Natural killer cell treated with Interleukin-12 subunit alpha and Interleukin-12 subunit beta and Interleukin-15 and Interleukin-18, amount 100 ng/mL, for 72 hours (primary cell): Measurements from ENCODE around the gene GLIPR1L1. TPM values are rescaled to one million over a fixed set of nuclear protein-coding genes. Genes with fewer than 3 reads are reported as not detected.
"Not testable (repeated sequence)": the region's sequence is repeated elsewhere in the genome, so short reads cannot be mapped to it uniquely, and the experiment has no call there.

ENCODE experiments used
- ATAC-seq, 2 donors: fragments of 150-1000 bp; cut with Tn5 transposase in 1 of 2; sonication (Bioruptor Pico), chemical (Tn5 transposase) in 1 of 2; 2 replicates each; pipeline ENCODE4 v1.10.0; 2021
- DNase-seq: peaks from one replicate; pipeline ENCODE4 v3.0.0; 2022; ENCODE audit warnings: low spot score
- H3K27ac Mint-ChIP-seq, 2 donors: 1 replicate in 1 of 2; 2 replicates in 1 of 2; pipeline ENCODE4 v1.8.0; 2022; ENCODE audit warnings: mixed read lengths in 2 of 2, mild to moderate bottlenecking in 1 of 2, moderate library complexity in 1 of 2
- H3K27me3 Mint-ChIP-seq, 2 donors: 1 replicate in 1 of 2; 2 replicates in 1 of 2; pipeline ENCODE4 v1.8.0; 2022; ENCODE audit warnings: mixed read lengths in 2 of 2
- H3K36me3 Mint-ChIP-seq: one replicate; pipeline ENCODE4 v1.8.0; 2022; ENCODE audit warnings: mixed read lengths
- H3K4me1 Mint-ChIP-seq, 2 donors: 1 replicate in 1 of 2; 2 replicates in 1 of 2; pipeline ENCODE4 v1.8.0; 2022; ENCODE audit warnings: low read depth in 2 of 2, mixed read lengths in 2 of 2, mild to moderate bottlenecking in 1 of 2
- H3K4me3 Mint-ChIP-seq: one replicate; pipeline ENCODE4 v1.8.0; 2022; ENCODE audit warnings: mixed read lengths
- H3K9me3 Mint-ChIP-seq: 2 replicates; pipeline ENCODE4 v1.8.0; 2022; ENCODE audit warnings: mixed read lengths
- total RNA-seq, 2 donors: library from RNA; stranded (reverse); gene quantifications; one replicate each; pipeline ENCODE4 v1.2.3, GENCODE V29; 2022

GLIPR1L1 gene
- total RNA-seq, 2 donors from 2014 or later, result not detected

DNA sequence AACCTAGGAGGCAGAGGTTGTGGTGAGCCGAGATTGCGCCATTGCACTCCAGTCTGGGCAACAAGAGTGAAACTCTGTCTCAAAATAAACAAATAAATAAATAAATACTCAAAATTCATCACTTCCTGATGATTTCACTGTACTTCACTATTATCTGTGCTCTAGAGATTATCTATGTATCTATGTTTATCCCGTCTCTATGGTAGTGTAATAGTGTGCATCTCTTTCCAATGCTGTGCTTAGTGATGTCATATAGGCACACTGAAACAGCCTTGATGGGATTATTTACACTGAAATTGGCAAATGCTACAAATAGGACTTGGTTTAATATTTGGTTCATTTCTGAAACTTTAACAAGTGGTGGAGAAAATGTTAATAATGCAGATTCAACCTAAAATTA, 10.8 kb upstream of the GLIPR1L1 start:
- Mint-ChIP-seq H3K9me3 (no peaks in the 10 kb centered on the region), H3K27ac (no peak overlapping the region), H3K4me1 (no peaks in the 10 kb centered on the region), H3K36me3 (no peaks in the 10 kb centered on the region), H3K27me3 (peaks cover under 1 to 4% of the 10 kb centered on the region in 2 donors), H3K4me3 (no peak overlapping the region)
- ATAC-seq (no peak), DNase-seq (no peak)

- peaks cover 5 to 10% of the 10 kb centered on the region in 2 donors for H3K4me1 Mint-ChIP-seq
- peaks cover 0 to 4% of the 10 kb centered on the region in 2 donors for H3K27me3 Mint-ChIP-seq
- no peak for DNase-seq
- no peak overlapping the region for H3K27ac Mint-ChIP-seq
- no peak overlapping the region for H3K4me3 Mint-ChIP-seq
- H3K9me3 Mint-ChIP-seq, result no peaks in the 10 kb centered on the region
- no peaks in the 10 kb centered on the region for H3K36me3 Mint-ChIP-seq
- ATAC-seq, result no peak
Observed at GRCh38 chr12:75327642-75328041, 6.8 kb upstream of the GLIPR1L1 start.

DNA sequence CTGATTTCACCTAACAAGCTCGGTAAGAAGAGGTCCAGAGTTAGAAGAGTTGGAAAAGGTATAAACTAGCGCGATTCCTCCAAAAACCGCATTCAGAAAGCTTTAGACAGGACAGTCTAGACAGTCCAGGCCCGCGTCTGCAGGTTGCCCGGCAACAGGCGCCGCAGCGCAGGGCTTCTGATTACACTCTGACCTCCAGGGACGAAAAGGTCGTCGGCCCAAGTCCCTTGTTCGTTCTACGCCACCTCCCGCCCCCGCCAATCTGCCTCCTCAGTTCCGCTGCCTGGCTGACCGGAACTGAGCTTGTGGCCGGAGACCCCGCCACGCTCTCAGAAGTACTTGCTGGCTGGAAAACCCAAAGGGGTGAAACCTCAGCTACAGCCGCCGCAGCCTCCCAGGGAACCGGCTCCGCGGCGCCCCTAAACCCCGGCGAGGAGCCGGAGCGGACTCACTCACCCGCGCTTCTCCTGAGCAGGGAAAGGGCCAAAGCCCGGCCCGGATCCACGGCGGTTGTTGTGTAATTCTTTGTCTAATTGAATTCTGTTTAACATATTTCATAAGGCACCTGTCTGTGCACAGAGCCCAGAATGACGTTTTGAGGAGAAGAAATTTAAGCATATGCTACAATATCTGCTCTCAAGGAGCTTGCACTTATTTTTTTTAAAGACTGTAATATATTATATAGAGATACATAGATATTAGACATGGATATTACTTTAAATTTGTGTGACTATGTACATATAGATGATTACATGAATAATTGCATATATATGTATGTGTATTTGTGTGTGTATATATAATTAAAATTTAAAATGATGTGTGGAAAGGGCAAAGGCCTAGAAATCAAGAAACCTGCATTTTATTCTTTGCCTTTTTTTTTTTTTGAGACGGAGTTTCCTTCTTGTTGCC, 4.3 kb upstream of the GLIPR1L1 start, which contains the start of gene CAPS2:
Gene CAPS2 (minus strand): TSS at position 407 of the 909 bp plus-strand sequence. CDS start 3,826 bp downstream, outside the sequence.
- Mint-ChIP-seq H3K9me3 (no peaks in the 10 kb centered on the region), H3K27ac (peak within 1 kb of the TSS; percentile 41 to 56), H3K36me3 (no peaks in the 10 kb centered on the region), H3K4me1 (peaks cover 15 to 23% of the 10 kb centered on the region in 2 donors), H3K4me3 (peak within 1 kb of the TSS; percentile 78), H3K27me3 (peaks cover 2 to 7% of the 10 kb centered on the region in 2 donors)
- peak; percentile 86 to 92 for ATAC-seq
- DNase-seq, result peak; percentile 87

DNA sequence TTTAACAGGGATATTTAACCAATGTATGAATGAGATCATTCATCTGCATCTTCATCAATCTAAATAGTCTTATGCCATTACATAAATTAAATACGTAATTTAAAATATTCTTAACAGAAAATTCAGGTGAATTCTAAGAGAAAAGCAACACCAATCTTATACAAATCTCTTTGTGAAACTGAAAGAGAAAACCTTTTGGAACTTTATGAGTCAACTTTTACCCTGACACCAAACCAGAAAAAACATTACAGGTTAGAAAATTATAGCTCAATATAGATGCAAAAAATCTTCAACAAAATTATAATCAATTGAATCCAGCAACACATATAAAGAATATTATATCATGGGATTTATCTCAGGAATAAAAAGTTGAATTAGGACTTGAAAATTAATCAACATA, 3.4 kb downstream of the GLIPR1L1 start:
- no peaks in the 10 kb centered on the region for H3K9me3 Mint-ChIP-seq
- no peak overlapping the region for H3K4me3 Mint-ChIP-seq
- peaks cover 13 to 19% of the 10 kb centered on the region in 2 donors for H3K4me1 Mint-ChIP-seq
- DNase-seq, result no peak
- no peak overlapping the region for H3K27ac Mint-ChIP-seq
- H3K27me3 Mint-ChIP-seq, result peaks cover 6 to 15% of the 10 kb centered on the region in 2 donors
- H3K36me3 Mint-ChIP-seq, result no peaks in the 10 kb centered on the region
- ATAC-seq, result no peak

- Mint-ChIP-seq H3K4me1 (peaks cover 5 to 7% of the 10 kb centered on the region in 2 donors), H3K9me3 (no peaks in the 10 kb centered on the region), H3K36me3 (no peaks in the 10 kb centered on the region), H3K4me3 (no peak overlapping the region), H3K27ac (no peak overlapping the region), H3K27me3 (peaks cover 0 to 7% of the 10 kb centered on the region in 2 donors)
- no peak for DNase-seq
- no peak for ATAC-seq
Observed at GRCh38 chr12:75341873-75342272, 7.4 kb downstream of the GLIPR1L1 start.

GRCh38 chr12:75345531-75345930, 11.1 kb downstream of the GLIPR1L1 start:
- no peaks in the 10 kb centered on the region for H3K36me3 Mint-ChIP-seq
- ATAC-seq, result no peak
- no peak for DNase-seq
- peaks cover 0 to 4% of the 10 kb centered on the region in 2 donors for H3K27me3 Mint-ChIP-seq
- H3K4me3 Mint-ChIP-seq, result no peak overlapping the region
- H3K27ac Mint-ChIP-seq, result no peak overlapping the region
- peaks cover 0 to 6% of the 10 kb centered on the region in 2 donors for H3K4me1 Mint-ChIP-seq
- no peaks in the 10 kb centered on the region for H3K9me3 Mint-ChIP-seq

DNA sequence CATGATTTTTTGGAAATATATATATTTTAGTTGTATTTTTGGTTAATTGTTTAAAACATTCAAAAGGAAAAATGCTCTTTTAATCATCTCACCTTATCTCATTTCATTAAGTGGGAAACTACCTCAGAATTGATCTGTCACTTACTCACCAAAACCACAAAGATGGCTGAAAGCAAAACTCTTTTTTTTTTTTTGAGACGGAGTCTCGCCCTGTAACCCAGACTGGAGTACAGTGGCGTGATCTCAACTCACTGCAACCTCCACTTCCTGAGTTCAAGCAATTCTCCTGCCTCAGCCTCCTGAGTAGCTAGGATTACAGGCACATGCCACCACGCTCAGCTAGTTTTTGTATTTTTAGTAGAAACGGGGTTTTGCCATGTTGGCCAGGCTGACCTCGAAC, 11.7 kb downstream of the GLIPR1L1 start:
- H3K9me3 Mint-ChIP-seq, H3K4me3 Mint-ChIP-seq, H3K27ac Mint-ChIP-seq, H3K27me3 Mint-ChIP-seq, H3K36me3 Mint-ChIP-seq, H3K4me1 Mint-ChIP-seq, DNase-seq: not testable (repeated sequence)
- ATAC-seq, result peak; percentile 77 to 78

- peaks cover 28% of the 10 kb centered on the region for H3K36me3 Mint-ChIP-seq
- no peak for DNase-seq
- H3K4me3 Mint-ChIP-seq, result no peak overlapping the region
- H3K27ac Mint-ChIP-seq, result no peak overlapping the region
- peaks cover 0 to 4% of the 10 kb centered on the region in 2 donors for H3K27me3 Mint-ChIP-seq
- H3K4me1 Mint-ChIP-seq, result peaks cover 0 to 6% of the 10 kb centered on the region in 2 donors
- peaks cover 18% of the 10 kb centered on the region for H3K9me3 Mint-ChIP-seq
- no peak for ATAC-seq
Observed at GRCh38 chr12:75349946-75350345, 15.5 kb downstream of the GLIPR1L1 start.

DNA sequence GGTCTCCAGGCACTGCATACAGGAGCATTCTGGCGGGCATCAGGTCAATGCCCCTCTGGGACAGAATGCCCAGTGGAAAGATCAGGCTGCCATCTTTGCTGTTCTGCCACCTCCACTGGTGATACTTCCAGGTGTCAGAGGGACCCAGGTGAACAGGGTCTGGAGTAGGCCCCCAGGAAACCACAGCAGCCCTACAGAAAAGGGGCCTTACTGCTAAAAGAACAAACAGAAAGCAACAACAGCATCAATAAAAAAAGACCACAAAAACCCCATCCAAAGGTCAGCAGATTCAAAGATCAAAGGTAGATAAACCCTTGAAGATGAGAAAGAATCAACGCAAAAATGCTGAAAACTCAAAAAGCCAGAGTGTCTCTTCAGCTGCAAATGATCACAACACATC, 15.9 kb downstream of the GLIPR1L1 start:
- ATAC-seq (no peak), DNase-seq (no peak)
- Mint-ChIP-seq H3K27ac (no peak overlapping the region), H3K4me1 (peaks cover 0 to 6% of the 10 kb centered on the region in 2 donors), H3K36me3 (peaks cover 31% of the 10 kb centered on the region), H3K4me3 (no peak overlapping the region), H3K9me3 (peaks cover 21% of the 10 kb centered on the region), H3K27me3 (peaks cover 0 to 3% of the 10 kb centered on the region in 2 donors)

DNA sequence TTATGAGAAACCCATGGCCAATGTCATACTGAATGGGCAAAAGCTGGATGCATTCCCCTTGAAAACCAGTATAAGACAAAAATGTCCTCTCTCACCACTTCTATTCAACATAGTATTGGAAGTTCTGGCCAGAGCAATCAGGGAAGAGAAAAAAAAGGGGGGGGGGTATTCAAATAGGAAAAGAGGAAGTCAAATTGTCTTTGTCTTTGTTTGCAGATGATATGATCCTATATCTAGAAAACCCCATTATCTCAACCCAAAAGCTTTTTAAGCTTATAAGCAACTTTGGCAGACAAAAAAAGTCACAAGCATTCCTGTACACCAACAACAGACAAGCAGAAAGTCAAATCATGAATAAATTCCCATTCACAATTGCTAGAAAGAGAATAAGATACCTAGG, 19.5 kb downstream of the GLIPR1L1 start:
- H3K36me3 Mint-ChIP-seq, result peaks cover 31% of the 10 kb centered on the region
- peaks cover 21% of the 10 kb centered on the region for H3K9me3 Mint-ChIP-seq
- no peak overlapping the region for H3K27ac Mint-ChIP-seq
- ATAC-seq (no peak), DNase-seq (no peak)
- H3K4me1 Mint-ChIP-seq, result no peaks in the 10 kb centered on the region
- no peak overlapping the region for H3K4me3 Mint-ChIP-seq
- H3K27me3 Mint-ChIP-seq, result peaks cover 0 to 2% of the 10 kb centered on the region in 2 donors

- Mint-ChIP-seq H3K27ac (peak overlapping the region; percentile 32 to 92), H3K9me3 (peaks cover 8% of the 10 kb centered on the region), H3K36me3 (no peaks in the 10 kb centered on the region), H3K4me3 (no peak overlapping the region), H3K4me1 (peaks cover 13 to 19% of the 10 kb centered on the region in 2 donors), H3K27me3 (no peaks in the 10 kb centered on the region)
- DNase-seq (no peak), ATAC-seq (peak; percentile 62 to 82)
Observed at GRCh38 chr12:75360920-75361319, 26.4 kb downstream of the GLIPR1L1 start.

DNA sequence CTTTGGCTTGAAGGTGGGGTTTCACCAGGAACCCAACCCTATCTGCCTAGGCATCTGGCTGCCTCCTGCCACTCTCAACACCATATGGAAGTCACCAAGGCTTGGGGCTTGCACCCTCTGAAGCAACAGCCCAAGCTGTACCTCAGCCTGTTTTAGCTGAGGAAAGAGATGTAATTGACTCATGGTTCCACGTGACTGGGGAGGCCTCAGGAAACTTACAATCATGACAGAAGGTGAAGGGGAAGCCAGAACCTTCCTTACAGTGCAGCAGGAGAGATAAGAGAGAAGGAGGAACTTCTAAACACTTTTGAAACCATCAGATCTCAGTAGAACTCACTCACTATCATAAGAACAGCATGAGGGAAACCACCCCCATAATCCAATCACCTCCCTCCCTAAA, 26.9 kb downstream of the GLIPR1L1 start:
- no peak overlapping the region for H3K4me3 Mint-ChIP-seq
- peak overlapping the region; percentile 32 to 92 for H3K27ac Mint-ChIP-seq
- DNase-seq (no peak), ATAC-seq (peak; percentile 36 to 70)
- H3K9me3 Mint-ChIP-seq, result peaks cover 8% of the 10 kb centered on the region
- no peaks in the 10 kb centered on the region for H3K27me3 Mint-ChIP-seq
- no peaks in the 10 kb centered on the region for H3K36me3 Mint-ChIP-seq
- peaks cover 18 to 20% of the 10 kb centered on the region in 2 donors for H3K4me1 Mint-ChIP-seq

GRCh38 chr12:75364919-75365318, 30.4 kb downstream of the GLIPR1L1 start:
- DNase-seq (no peak), ATAC-seq (no peak)
- H3K27me3 Mint-ChIP-seq, result no peaks in the 10 kb centered on the region
- no peaks in the 10 kb centered on the region for H3K36me3 Mint-ChIP-seq
- H3K27ac Mint-ChIP-seq, result no peak overlapping the region
- H3K4me1 Mint-ChIP-seq, result peaks cover 19 to 22% of the 10 kb centered on the region in 2 donors
- peaks cover 7% of the 10 kb centered on the region for H3K9me3 Mint-ChIP-seq
- no peak overlapping the region for H3K4me3 Mint-ChIP-seq

GRCh38 chr12:75366629-75367028, 32.2 kb downstream of the GLIPR1L1 start:
- ATAC-seq, result peak; percentile 11 to 66
- H3K27me3 Mint-ChIP-seq, result no peaks in the 10 kb centered on the region
- H3K4me1 Mint-ChIP-seq, result peaks cover 4 to 11% of the 10 kb centered on the region in 2 donors
- no peaks in the 10 kb centered on the region for H3K36me3 Mint-ChIP-seq
- peaks cover under 1% of the 10 kb centered on the region for H3K9me3 Mint-ChIP-seq
- no peak overlapping the region for H3K27ac Mint-ChIP-seq
- DNase-seq, result no peak
- no peak overlapping the region for H3K4me3 Mint-ChIP-seq
